Activated gamma-delta T cell treated with Interleukin-2 at 50 U/mL for 16 hours (primary cell): ENCODE results near the gene GAGE12J.
A peak's percentile ranks its signal among the peaks of the same experiment; 100 is the strongest.
"Not testable (repeated sequence)": the region's sequence is repeated elsewhere in the genome, so short reads cannot be mapped to it uniquely, and the experiment has no call there.

Experiments used
- DNase-seq: peaks from one replicate; pipeline ENCODE4 v3.0.0-alpha.2; 2020

GAGE12J gene, protein sequence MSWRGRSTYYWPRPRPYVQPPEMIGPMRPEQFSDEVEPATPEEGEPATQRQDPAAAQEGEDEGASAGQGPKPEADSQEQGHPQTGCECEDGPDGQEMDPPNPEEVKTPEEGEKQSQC

GRCh38 chrX:49321737-49322136 is at the start of gene GAGE12J:
Gene GAGE12J (plus strand): TSS chrX:49322037. CDS start chrX:49323194, 1,157 bp downstream.
- DNase-seq: not testable (repeated sequence)

DNA sequence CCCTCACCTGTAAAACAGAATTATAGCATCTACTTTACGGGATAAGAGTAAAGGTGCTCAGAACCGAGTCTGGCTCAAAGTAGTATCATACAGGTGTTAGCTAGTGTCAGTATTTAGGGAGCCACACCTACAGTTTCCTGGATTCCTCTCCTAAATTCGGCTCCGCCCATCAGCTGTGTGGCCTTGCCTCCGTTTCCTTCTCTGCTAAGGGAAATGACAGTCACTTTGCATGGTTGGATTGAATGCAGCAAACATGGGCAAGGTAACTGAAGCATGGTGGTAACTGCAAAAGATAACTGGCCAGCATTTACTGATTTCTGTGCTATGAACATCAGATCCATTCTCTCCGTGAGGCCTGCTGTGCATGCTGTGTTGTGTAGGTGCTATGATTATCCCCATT is 49.4 kb upstream of the GAGE12J start:
- no peak for DNase-seq

GRCh38 chrX:49273181-49273727 is 48.6 kb upstream of the GAGE12J start:
- peak; percentile 23 for DNase-seq

DNA sequence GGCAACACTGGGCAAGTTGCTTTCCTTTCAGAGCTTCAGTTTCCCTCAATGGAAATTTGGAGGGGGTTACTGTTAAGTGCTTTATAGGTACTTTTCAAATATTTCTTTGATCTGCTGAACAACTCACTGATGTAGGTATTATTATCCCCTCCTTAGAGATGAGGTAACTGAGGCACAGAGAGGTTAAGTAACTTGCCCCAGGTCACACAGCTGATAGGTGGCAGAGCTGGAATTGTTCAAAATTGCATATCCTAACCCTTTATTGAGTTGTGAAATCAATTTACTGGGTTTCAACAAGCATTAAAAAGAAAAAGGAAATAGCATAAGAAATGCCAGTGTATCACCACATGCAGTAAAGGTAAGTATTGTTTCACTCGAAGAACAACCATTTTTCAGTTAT is 45.6 kb upstream of the GAGE12J start:
- no peak for DNase-seq

- no peak for DNase-seq
Observed at GRCh38 chrX:49276671-49277534, 44.9 kb upstream of the GAGE12J start.

DNA sequence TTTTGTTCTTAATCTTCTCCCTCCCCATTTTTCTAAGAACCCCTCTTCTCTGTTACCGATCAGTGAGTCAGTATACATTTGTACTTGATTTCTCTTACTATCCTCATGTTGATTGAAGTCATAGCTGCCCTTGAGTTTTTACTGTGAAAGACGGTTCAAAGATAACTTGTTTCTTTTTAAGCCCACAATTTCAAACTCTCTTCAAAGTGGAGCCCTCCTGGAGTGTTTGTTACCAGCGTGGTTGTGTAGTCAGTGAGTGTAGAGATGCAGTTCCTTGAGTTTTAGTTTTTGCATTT is 44.4 kb upstream of the GAGE12J start:
- no peak for DNase-seq

- DNase-seq: no peak
Observed at GRCh38 chrX:49278081-49278480, 43.8 kb upstream of the GAGE12J start.

- no peak for DNase-seq
Observed at GRCh38 chrX:49282647-49283011, 39.2 kb upstream of the GAGE12J start.

DNA sequence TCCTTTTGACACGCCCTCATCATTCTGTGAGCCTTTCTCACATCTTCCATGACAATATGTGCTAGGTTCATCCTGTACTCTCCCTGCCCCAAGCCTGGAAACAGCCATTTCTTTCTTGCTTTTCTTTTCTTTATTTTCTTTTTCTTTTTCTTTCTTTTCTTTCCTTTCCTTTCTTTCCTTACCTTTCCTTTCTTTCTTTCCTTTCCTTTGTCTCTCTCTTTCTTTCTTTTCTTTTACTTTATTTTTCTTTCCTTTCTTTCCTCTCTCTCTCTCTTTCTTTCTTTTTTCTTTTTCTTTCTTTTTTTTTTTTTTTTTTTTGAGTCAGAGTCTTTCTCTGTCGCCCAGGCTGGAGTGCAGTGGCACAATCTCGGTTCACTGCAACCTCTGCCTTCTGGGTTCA is 37.6 kb upstream of the GAGE12J start:
- no peak for DNase-seq

GRCh38 chrX:49286136-49286535 is 35.7 kb upstream of the GAGE12J start:
- no peak for DNase-seq

DNA sequence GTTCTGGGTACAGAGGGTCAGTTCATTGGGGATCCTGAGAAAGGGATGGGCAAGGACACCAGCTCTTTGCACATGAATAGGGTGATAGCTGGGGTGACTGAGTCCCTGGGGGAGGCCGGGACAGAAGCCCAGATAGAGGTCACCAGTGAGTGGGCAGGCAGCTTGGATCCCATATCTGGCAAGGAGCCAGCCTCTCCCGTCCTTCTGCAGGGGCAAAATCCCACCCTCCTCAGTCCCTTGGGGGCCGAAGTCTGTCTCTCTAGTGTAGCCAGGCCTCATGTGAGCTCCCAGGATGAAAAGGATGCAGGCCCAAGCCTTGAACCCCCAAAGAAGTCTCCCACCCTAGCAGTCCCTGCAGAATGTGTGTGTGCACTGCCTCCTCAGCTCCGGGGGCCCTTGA is 35.3 kb upstream of the GAGE12J start:
- no peak for DNase-seq

GRCh38 chrX:49287665-49288064 is 34.2 kb upstream of the GAGE12J start:
- DNase-seq: no peak

DNA sequence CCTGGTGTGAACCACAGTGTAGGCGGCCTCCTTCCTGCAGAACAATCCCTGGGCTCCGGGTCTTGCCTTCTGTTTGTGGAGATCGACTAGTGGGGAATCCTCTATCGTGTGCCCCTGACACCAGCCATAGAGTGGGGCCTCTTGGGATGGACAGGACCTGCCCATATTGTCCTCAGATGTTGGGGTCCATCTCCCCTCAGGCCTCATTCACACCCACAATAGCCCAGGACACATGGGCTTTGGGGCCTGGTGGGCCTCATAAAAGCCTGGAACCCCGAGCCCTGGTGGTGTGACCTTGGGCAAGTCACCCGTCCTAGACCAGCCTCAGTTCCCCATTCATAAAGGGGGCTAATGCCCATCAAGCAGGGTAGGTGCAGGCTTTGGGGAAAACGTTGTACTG is 31.6 kb upstream of the GAGE12J start:
- DNase-seq: no peak

GRCh38 chrX:49291615-49292337 is 30.1 kb upstream of the GAGE12J start:
- DNase-seq: peak; percentile 62

DNA sequence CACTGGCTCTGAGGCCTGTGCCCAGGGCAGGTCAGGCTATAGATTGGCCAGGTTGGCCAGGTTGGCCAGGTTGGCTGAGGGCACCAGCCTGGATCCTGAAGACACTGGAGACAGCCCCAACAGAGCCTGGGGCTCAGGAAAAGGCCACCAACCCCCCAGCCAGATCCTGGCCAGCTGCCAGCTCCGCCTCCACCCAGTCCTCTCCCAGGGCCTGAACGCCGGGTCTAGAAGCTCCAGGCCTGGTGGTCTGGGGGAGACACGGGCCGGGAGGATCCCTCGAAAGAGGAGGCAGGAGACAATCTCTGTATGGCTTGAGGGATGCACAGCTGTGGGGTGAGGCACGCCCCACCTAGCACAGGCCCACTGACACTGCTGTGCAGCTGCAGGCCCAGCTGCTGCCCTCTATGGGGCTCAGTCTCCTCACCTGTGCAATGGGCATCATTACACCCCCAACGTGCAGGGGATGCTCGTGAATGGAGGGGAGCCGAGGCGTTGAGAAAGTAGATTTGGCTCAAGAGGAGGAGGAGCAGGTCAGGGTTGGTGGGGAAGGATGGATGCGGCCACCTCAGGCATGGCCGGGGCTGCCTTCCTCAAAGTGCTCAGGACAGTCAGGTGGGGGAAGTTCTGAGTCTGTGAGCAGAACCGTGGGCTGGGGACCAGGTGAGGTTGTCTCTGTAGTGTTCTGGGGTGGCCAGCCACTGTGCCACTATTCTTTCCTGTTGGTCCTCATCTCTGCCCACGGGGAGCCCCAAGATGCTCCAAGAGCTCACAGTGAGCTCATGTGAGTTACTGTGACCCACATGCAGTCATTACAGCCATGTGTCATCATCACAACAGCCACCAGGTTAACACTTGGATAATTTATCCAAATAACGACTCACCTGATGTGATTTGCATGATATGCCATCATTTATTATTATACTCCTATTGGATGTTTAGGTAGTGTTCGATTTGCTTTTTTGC is 29.2 kb upstream of the GAGE12J start:
- no peak for DNase-seq

- not testable (repeated sequence) for DNase-seq
Observed at GRCh38 chrX:49299293-49299692, 22.5 kb upstream of the GAGE12J start.

GRCh38 chrX:49300703-49301102 is 21.1 kb upstream of the GAGE12J start:
- DNase-seq: no peak

GRCh38 chrX:49303346-49303745 is 18.5 kb upstream of the GAGE12J start, which contains the start of gene GAGE10:
Gene GAGE10 (plus strand): TSS chrX:49303646. CDS start chrX:49304860, 1,214 bp downstream.
- no peak for DNase-seq

DNA sequence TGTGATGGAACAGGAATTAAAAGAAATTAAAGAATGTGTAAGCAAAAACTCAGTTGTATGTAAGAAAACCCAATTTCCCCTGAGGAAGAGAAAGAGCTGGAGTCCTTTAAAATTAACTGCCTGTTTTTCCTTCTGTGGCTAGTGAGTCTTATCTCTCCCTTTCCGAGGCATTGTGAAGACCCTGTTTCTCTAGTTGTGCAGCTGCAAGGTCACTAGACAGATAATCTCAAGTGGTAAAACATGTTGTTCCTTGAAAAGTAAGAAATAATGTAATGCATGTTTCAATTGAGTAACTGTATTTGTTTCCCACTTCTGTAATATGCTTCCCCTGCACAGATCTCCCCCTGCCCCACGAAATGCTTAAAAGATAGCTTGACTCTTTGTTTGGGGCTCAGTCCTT is 14.1 kb upstream of the GAGE12J start:
- DNase-seq: not testable (repeated sequence)

GRCh38 chrX:49308604-49309269 is 13.1 kb upstream of the GAGE12J start:
- DNase-seq: no peak

- DNase-seq: no peak
Observed at GRCh38 chrX:49309401-49309981, 12.3 kb upstream of the GAGE12J start.

- DNase-seq: no peak
Observed at GRCh38 chrX:49310371-49310770, 11.5 kb upstream of the GAGE12J start.
